ENCODE measurements around the gene SIGLEC11.

SIGLEC11 gene

DNA sequence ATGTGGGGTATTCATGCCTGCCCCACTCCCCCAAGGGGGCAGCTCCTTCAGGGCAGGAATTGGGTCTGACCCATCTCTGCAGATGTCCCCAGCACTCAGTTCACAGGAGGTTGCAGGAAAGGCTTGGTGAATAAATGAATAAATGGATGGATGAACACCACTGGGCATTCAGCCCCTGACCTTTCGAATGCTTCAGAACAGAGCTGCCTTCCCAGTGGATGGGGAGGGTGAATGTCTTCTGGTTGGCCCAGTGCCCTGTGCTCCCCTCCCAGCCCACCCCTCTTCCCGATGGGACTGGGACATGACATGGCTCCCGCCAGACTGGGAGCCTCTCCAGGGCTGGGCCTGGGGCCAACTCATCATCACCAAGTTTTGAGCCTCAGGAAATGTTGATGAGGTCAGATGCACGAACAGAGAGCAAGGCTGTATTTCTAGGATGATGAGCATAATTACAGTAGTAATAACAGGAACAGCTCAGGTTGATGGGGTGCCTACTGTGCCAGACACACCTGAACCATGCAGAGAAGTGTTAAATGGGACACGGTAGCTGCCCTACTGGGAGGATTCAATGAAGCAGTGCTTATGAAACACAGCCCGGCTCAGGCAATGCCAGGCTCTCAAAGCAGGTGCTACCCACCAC lies 38.5 kb upstream of the SIGLEC11 start:
- Histone ChIP-seq H3K9ac (ENCODE audit: low read depth, low read length) (no peak overlapping the region), H3K4me1 (ENCODE audit: control insufficient read depth, insufficient read depth, low read length) (peaks cover 10% of the 10 kb centered on the region), H3K27me3 (ENCODE audit: control insufficient read depth, insufficient read depth, low read length) (no peaks in the 10 kb centered on the region), H3K4me2 (ENCODE audit: low read length) (no peak overlapping the region), H3K4me3 (ENCODE audit: low read length) (no peak overlapping the region), H3K9me3 (replicated peaks; ENCODE audit: low read length) (no peaks in the 10 kb centered on the region), H3K36me3 (ENCODE audit: insufficient read depth, low read length) (peaks cover 55% of the 10 kb centered on the region)

- Histone ChIP-seq H3K9me3 (replicated peaks; ENCODE audit: low read length) (no peaks in the 10 kb centered on the region), H3K36me3 (ENCODE audit: insufficient read depth, low read length) (peaks cover 57% of the 10 kb centered on the region), H3K27me3 (ENCODE audit: control insufficient read depth, insufficient read depth, low read length) (no peaks in the 10 kb centered on the region), H3K4me3 (ENCODE audit: low read length) (no peak overlapping the region), H3K4me2 (ENCODE audit: low read length) (no peak overlapping the region), H3K4me1 (ENCODE audit: control insufficient read depth, insufficient read depth, low read length) (no peaks in the 10 kb centered on the region), H3K9ac (ENCODE audit: low read depth, low read length) (no peak overlapping the region)
Observed at GRCh38 chr19:49997709-49998108, 36.7 kb upstream of the SIGLEC11 start.

- Histone ChIP-seq H3K9ac (ENCODE audit: low read depth, low read length) (no peak overlapping the region), H3K4me3 (ENCODE audit: low read length) (no peak overlapping the region), H3K4me2 (ENCODE audit: low read length) (no peak overlapping the region), H3K4me1 (ENCODE audit: control insufficient read depth, insufficient read depth, low read length) (no peaks in the 10 kb centered on the region), H3K36me3 (ENCODE audit: insufficient read depth, low read length) (peaks cover 40% of the 10 kb centered on the region), H3K9me3 (replicated peaks; ENCODE audit: low read length) (no peaks in the 10 kb centered on the region), H3K27me3 (ENCODE audit: control insufficient read depth, insufficient read depth, low read length) (no peaks in the 10 kb centered on the region)
Observed at GRCh38 chr19:49988433-49988832, 27.5 kb upstream of the SIGLEC11 start.

- no peak overlapping the region for H3K4me3 ChIP-seq (ENCODE audit: low read length)
- H3K4me1 ChIP-seq (ENCODE audit: control insufficient read depth, insufficient read depth, low read length): no peaks in the 10 kb centered on the region
- no peaks in the 10 kb centered on the region for H3K9me3 ChIP-seq (replicated peaks; ENCODE audit: low read length)
- peaks cover 36% of the 10 kb centered on the region for H3K36me3 ChIP-seq (ENCODE audit: insufficient read depth, low read length)
- H3K9ac ChIP-seq (ENCODE audit: low read depth, low read length): no peak overlapping the region
- H3K4me2 ChIP-seq (ENCODE audit: low read length): no peak overlapping the region
- no peaks in the 10 kb centered on the region for H3K27me3 ChIP-seq (ENCODE audit: control insufficient read depth, insufficient read depth, low read length)
Observed at GRCh38 chr19:49988007-49988406, 27.0 kb upstream of the SIGLEC11 start.

- Histone ChIP-seq H3K4me1 (ENCODE audit: control insufficient read depth, insufficient read depth, low read length) (no peaks in the 10 kb centered on the region), H3K9me3 (replicated peaks; ENCODE audit: low read length) (no peaks in the 10 kb centered on the region), H3K9ac (ENCODE audit: low read depth, low read length) (no peak overlapping the region), H3K4me3 (ENCODE audit: low read length) (no peak overlapping the region), H3K36me3 (ENCODE audit: insufficient read depth, low read length) (peaks cover 29% of the 10 kb centered on the region), H3K4me2 (ENCODE audit: low read length) (no peak overlapping the region), H3K27me3 (ENCODE audit: control insufficient read depth, insufficient read depth, low read length) (no peaks in the 10 kb centered on the region)
Observed at GRCh38 chr19:49987159-49987698, 26.3 kb upstream of the SIGLEC11 start.

- Histone ChIP-seq H3K4me1 (ENCODE audit: control insufficient read depth, insufficient read depth, low read length) (no peaks in the 10 kb centered on the region), H3K36me3 (ENCODE audit: insufficient read depth, low read length) (peaks cover 29% of the 10 kb centered on the region), H3K27me3 (ENCODE audit: control insufficient read depth, insufficient read depth, low read length) (no peaks in the 10 kb centered on the region), H3K4me3 (ENCODE audit: low read length) (no peak overlapping the region), H3K4me2 (ENCODE audit: low read length) (no peak overlapping the region), H3K9ac (ENCODE audit: low read depth, low read length) (no peak overlapping the region), H3K9me3 (replicated peaks; ENCODE audit: low read length) (no peaks in the 10 kb centered on the region)
Observed at GRCh38 chr19:49986354-49986753, 25.4 kb upstream of the SIGLEC11 start.

DNA sequence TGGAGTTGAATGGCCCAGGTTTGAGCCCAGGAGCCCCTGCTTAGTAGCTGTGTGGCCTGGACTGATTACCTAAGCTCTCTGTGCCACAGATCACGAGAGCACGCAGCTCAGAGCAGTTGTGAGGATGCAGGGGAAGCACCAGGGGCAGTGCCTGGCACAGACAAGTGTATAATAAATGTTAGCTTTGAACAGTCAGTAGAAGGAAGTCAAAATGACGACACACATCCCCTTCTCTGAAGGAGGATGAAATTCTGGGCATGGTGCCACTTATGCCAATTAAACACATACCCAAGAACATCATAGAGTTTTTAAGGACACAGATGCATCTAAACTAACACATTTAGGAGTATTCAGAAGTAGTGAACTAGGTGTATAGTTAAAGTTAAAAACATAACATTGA lies 24.9 kb upstream of the SIGLEC11 start:
- Histone ChIP-seq H3K9me3 (replicated peaks; ENCODE audit: low read length) (no peaks in the 10 kb centered on the region), H3K4me3 (ENCODE audit: low read length) (no peak overlapping the region), H3K36me3 (ENCODE audit: insufficient read depth, low read length) (peaks cover 24% of the 10 kb centered on the region), H3K4me2 (ENCODE audit: low read length) (no peak overlapping the region), H3K27me3 (ENCODE audit: control insufficient read depth, insufficient read depth, low read length) (no peaks in the 10 kb centered on the region), H3K9ac (ENCODE audit: low read depth, low read length) (no peak overlapping the region), H3K4me1 (ENCODE audit: control insufficient read depth, insufficient read depth, low read length) (no peaks in the 10 kb centered on the region)

- no peaks in the 10 kb centered on the region for H3K4me1 ChIP-seq (ENCODE audit: control insufficient read depth, insufficient read depth, low read length)
- no peaks in the 10 kb centered on the region for H3K27me3 ChIP-seq (ENCODE audit: control insufficient read depth, insufficient read depth, low read length)
- no peak overlapping the region for H3K4me3 ChIP-seq (ENCODE audit: low read length)
- no peak overlapping the region for H3K4me2 ChIP-seq (ENCODE audit: low read length)
- H3K36me3 ChIP-seq (ENCODE audit: insufficient read depth, low read length): peaks cover 22% of the 10 kb centered on the region
- H3K9me3 ChIP-seq (replicated peaks; ENCODE audit: low read length): no peaks in the 10 kb centered on the region
- H3K9ac ChIP-seq (ENCODE audit: low read depth, low read length): no peak overlapping the region
Observed at GRCh38 chr19:49984491-49984890, 23.5 kb upstream of the SIGLEC11 start.

DNA sequence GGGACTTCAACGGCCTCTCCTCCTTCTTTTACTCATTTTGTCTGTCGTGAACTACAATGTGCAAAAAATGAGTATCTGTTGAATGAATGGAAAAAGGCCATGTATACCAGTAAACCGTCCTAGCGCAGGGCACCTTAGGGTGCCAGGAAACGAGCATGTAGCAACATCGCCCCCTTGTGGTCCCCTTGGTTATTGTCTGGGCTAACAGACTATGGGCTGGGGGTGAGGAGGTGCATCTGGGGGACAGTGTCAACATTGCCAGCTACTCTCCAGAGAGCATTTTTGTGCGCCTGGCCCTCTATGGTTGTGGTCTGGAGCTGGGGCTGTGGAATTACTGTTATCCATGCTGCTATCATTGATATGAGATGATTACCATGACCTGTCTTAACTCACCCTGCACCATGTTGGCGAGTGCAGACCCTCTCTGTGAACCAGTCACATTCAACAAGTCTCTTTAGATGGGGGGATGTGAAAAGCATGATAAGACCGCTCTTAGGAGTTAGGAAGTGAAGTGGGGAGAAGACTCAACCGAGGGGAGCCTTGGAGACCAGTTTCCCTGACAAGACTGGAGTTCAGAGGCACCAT lies 22.8 kb upstream of the SIGLEC11 start:
- Histone ChIP-seq H3K36me3 (ENCODE audit: insufficient read depth, low read length) (peaks cover 20% of the 10 kb centered on the region), H3K27me3 (ENCODE audit: control insufficient read depth, insufficient read depth, low read length) (no peaks in the 10 kb centered on the region), H3K4me3 (ENCODE audit: low read length) (no peak overlapping the region), H3K4me1 (ENCODE audit: control insufficient read depth, insufficient read depth, low read length) (no peaks in the 10 kb centered on the region), H3K9me3 (replicated peaks; ENCODE audit: low read length) (no peaks in the 10 kb centered on the region), H3K4me2 (ENCODE audit: low read length) (no peak overlapping the region), H3K9ac (ENCODE audit: low read depth, low read length) (no peak overlapping the region)

DNA sequence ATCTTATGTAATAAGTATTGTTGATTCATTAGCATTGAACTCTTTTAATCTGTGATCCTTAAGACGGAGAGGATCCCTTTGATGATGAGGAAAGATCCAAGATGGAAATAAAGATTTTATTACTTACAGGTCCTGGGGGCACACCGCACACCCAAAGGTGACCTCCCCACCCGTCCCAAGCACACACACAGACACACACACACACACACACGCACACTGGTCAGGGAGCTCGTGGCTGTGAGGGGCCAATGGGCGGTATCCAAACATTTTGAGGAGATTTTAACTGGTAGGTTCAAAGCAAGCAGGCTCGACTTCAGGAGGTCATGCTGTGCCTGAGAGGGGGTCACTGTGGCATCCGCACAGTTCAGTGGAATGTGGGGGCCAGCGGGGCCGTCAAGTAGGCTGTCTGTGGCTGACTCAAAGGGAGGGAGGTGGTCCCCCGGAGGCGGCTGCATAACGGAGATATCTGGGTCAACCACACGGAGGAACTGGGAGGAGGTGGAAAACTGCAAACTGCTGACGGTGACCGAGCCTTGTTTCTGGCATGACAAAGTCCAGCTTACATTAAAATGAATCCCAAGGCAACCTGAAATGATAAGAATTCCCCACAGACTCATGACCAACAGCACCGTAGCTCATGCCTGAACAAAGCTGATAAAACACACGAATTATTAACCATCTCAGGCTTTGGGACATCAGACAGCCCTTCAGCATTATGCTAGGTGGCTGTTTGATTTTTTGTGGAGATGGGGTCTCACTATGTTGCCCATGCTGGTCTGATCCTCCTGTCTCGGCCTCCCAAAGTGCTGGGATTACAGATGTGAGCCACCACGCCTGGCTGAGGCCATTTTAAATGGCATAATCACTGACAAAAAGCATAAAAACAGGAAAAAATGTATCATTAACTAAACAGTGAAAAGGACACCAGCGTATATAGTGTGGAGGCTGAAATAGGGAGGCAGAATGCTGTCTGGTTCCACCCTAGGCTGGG lies 20.9 kb upstream of the SIGLEC11 start:
- peaks cover 19% of the 10 kb centered on the region for H3K36me3 ChIP-seq (ENCODE audit: insufficient read depth, low read length)
- no peaks in the 10 kb centered on the region for H3K9me3 ChIP-seq (replicated peaks; ENCODE audit: low read length)
- H3K4me1 ChIP-seq (ENCODE audit: control insufficient read depth, insufficient read depth, low read length): no peaks in the 10 kb centered on the region
- no peaks in the 10 kb centered on the region for H3K27me3 ChIP-seq (ENCODE audit: control insufficient read depth, insufficient read depth, low read length)
- H3K9ac ChIP-seq (ENCODE audit: low read depth, low read length): no peak overlapping the region
- no peak overlapping the region for H3K4me2 ChIP-seq (ENCODE audit: low read length)
- H3K4me3 ChIP-seq (ENCODE audit: low read length): no peak overlapping the region

DNA sequence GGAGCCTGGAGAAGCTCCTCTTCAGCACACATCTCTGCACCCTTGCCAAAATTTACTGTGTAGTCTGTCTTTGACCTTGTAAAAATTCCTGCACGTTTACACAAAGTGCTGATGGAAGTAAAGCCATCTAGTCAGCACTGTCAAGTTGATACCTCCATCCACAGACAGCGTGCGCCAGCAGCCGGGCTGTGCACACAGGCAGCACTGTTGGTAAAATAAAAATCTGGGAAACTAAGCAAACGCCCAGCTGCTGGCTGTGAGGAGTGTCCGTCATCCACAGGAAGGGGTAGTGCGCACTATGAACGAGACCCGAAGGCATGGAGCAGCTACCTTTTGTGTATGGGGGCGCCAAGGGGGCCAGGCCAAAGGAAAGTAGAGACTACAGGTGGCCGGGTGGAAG lies 17.4 kb upstream of the SIGLEC11 start:
- H3K4me2 ChIP-seq (ENCODE audit: low read length): no peak overlapping the region
- no peak overlapping the region for H3K9ac ChIP-seq (ENCODE audit: low read depth, low read length)
- no peak overlapping the region for H3K4me3 ChIP-seq (ENCODE audit: low read length)
- H3K36me3 ChIP-seq (ENCODE audit: insufficient read depth, low read length): peaks cover 8% of the 10 kb centered on the region
- H3K27me3 ChIP-seq (ENCODE audit: control insufficient read depth, insufficient read depth, low read length): no peaks in the 10 kb centered on the region
- H3K9me3 ChIP-seq (replicated peaks; ENCODE audit: low read length): no peaks in the 10 kb centered on the region
- no peaks in the 10 kb centered on the region for H3K4me1 ChIP-seq (ENCODE audit: control insufficient read depth, insufficient read depth, low read length)
